Uterus (tissue), 4 donors: ENCODE results near the gene FOXC1. TPM values are rescaled to one million over a fixed set of nuclear protein-coding genes. Genes with fewer than 3 reads are reported as not detected.

Source experiments
- DNase-seq, 2 donors: peaks; one replicate each; pipeline ENCODE4 v3.0.0-alpha.2; 2019 to 2020
- H3K27ac ChIP-seq, 2 donors: fragments of 200-600 bp; sonication (generic); 1 replicate in 1 of 2; 2 replicates in 1 of 2; pipeline ENCODE4 v1.5.1; 2016 to 2018
- H3K27me3 ChIP-seq, 2 donors: fragments of 200-600 bp; sonication (generic); one replicate each; pipeline ENCODE4 v1.5.1; 2018 to 2019; ENCODE audit warnings: control low read depth in 1 of 2
- H3K36me3 ChIP-seq, 2 donors: fragments of 200-600 bp; sonication (generic); one replicate each; pipeline ENCODE4 v1.5.1; 2019; ENCODE audit warnings: control low read depth in 1 of 2
- H3K4me1 ChIP-seq, 2 donors: fragments of 200-600 bp; sonication (generic); one replicate each; pipeline ENCODE4 v1.5.1; 2018 to 2019; ENCODE audit warnings: control low read depth in 1 of 2
- H3K4me3 ChIP-seq, 2 donors: fragments of 200-600 bp; sonication (generic); 1 replicate in 1 of 2; 2 replicates in 1 of 2; pipeline ENCODE4 v1.5.1; 2018 to 2019; ENCODE audit warnings: mild to moderate bottlenecking in 1 of 2
- H3K9me3 ChIP-seq, 2 donors: fragments of 200-600 bp; sonication (generic); one replicate each; pipeline ENCODE4 v1.5.1; 2019; ENCODE audit warnings: control low read depth in 1 of 2
- POLR2A ChIP-seq, 2 donors: fragments of 450-650 bp; IDR thresholded peaks; one replicate each; pipeline ENCODE4 v1.6.1; 2016; ENCODE audit warnings: antibody characterized with exemption in 2 of 2, mild to moderate bottlenecking in 1 of 2, moderate library complexity in 1 of 2
- intact Hi-C: fragments of 100-400 bp; cut with DNase I; formaldehyde crosslinking; loops from one replicate; pipeline ENCODE4 v1.15.1; 2023; ENCODE audit warnings: low total_unique reads
- total RNA-seq, 4 donors: library from RNA; depleted of rRNA in 3 of 4; stranded (reverse); fragments of >200 nt in 3 of 4; gene quantifications; one replicate each; pipeline versions ENCODE4 v1.1.0 to v1.2.4, GENCODE V29; 2014 to 2023
- TF ChIP-seq, protein P1 (sequence below), 4 experiments: fragments of 200-600 bp in 2 of 4; fragments of 450-650 bp in 2 of 4; sonication (generic) in 2 of 4; IDR thresholded peaks; one replicate each; pipeline ENCODE4 v1.5.1; 2016 to 2019; ENCODE audit warnings: antibody characterized with exemption in 4 of 4, mild to moderate bottlenecking in 2 of 4, moderate library complexity in 1 of 4
- donor health status: DM: yes; HTN: yes; CAD: no.

FOXC1 gene
- total RNA-seq, 4 donors from 2014 or later, result 1.8 to 15.2 (median 5.1) TPM

GRCh38 chr6:1591926-1592325 lies 17.8 kb upstream of the FOXC1 start:
- Histone ChIP-seq H3K9me3 (no peaks in the 10 kb centered on the region), H3K36me3 (no peaks in the 10 kb centered on the region), H3K4me3 (no peak overlapping the region), H3K27ac (no peak overlapping the region), H3K27me3 (peaks cover 0 to 8% of the 10 kb centered on the region in 2 donors), H3K4me1 (no peaks in the 10 kb centered on the region)
- intact Hi-C loops, result loop anchor here (10.0 kb wide), 1 partner anchor 1153 kb away; no protein-coding TSS in a partner anchor
- no peak for DNase-seq
- TF ChIP-seq POLR2A (IDR thresholded peaks at IDR 0.05), result no peak
- TF ChIP-seq, protein P1, sequence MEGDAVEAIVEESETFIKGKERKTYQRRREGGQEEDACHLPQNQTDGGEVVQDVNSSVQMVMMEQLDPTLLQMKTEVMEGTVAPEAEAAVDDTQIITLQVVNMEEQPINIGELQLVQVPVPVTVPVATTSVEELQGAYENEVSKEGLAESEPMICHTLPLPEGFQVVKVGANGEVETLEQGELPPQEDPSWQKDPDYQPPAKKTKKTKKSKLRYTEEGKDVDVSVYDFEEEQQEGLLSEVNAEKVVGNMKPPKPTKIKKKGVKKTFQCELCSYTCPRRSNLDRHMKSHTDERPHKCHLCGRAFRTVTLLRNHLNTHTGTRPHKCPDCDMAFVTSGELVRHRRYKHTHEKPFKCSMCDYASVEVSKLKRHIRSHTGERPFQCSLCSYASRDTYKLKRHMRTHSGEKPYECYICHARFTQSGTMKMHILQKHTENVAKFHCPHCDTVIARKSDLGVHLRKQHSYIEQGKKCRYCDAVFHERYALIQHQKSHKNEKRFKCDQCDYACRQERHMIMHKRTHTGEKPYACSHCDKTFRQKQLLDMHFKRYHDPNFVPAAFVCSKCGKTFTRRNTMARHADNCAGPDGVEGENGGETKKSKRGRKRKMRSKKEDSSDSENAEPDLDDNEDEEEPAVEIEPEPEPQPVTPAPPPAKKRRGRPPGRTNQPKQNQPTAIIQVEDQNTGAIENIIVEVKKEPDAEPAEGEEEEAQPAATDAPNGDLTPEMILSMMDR (IDR thresholded peaks at IDR 0.05), result no peak

- no peak for DNase-seq
- Histone ChIP-seq H3K27ac (no peak overlapping the region), H3K36me3 (no peaks in the 10 kb centered on the region)
Observed at GRCh38 chr6:1592852-1593251, 16.9 kb upstream of the FOXC1 start.

GRCh38 chr6:1593286-1593957 lies 16.3 kb upstream of the FOXC1 start:
- Histone ChIP-seq H3K27me3 (peaks cover 0 to 8% of the 10 kb centered on the region in 2 donors), H3K4me1 (no peaks in the 10 kb centered on the region), H3K36me3 (no peaks in the 10 kb centered on the region), H3K9me3 (no peaks in the 10 kb centered on the region), H3K27ac (no peak overlapping the region), H3K4me3 (no peak overlapping the region)
- TF ChIP-seq, protein P1 (IDR thresholded peaks at IDR 0.05), result no peak
- TF ChIP-seq POLR2A (IDR thresholded peaks at IDR 0.05), result no peak
- intact Hi-C loops, result loop anchor here (10.0 kb wide), 1 partner anchor 1151 kb away; no protein-coding TSS in a partner anchor
- DNase-seq, result no peak

More at GRCh38 chr6:1592852-1593251, 16.9 kb upstream of the FOXC1 start:
- Histone ChIP-seq H3K4me1 (no peaks in the 10 kb centered on the region), H3K4me3 (no peak overlapping the region), H3K27me3 (peaks cover 0 to 8% of the 10 kb centered on the region in 2 donors), H3K9me3 (no peaks in the 10 kb centered on the region)
- intact Hi-C loops, result loop anchor here (10.0 kb wide), 1 partner anchor 1152 kb away; no protein-coding TSS in a partner anchor
- no peak for TF ChIP-seq POLR2A (IDR thresholded peaks at IDR 0.05)
- TF ChIP-seq, protein P1 (IDR thresholded peaks at IDR 0.05), result no peak

DNA sequence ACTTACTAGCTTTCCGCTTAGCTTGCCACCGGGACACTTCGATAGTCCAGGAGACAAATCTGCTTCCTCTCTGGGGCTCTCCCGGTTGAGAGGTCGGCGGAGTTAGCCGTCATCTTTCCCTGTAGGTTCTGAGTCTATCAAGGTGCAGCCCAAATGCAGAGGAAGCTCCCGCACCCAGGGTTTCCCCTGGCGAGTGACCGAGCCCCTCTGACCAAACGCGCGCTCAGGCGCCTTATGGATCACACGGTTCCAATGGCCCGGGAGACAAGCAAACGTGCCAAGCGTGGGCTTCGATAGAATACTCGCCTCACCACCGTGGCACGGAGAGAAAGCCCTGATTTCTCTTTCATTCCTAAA lies 15.8 kb upstream of the FOXC1 start:
- Histone ChIP-seq H3K4me1 (no peaks in the 10 kb centered on the region), H3K27ac (no peak overlapping the region), H3K4me3 (no peak overlapping the region), H3K36me3 (no peaks in the 10 kb centered on the region), H3K27me3 (peaks cover 0 to 8% of the 10 kb centered on the region in 2 donors), H3K9me3 (no peaks in the 10 kb centered on the region)
- intact Hi-C loops, result loop anchor here (10.0 kb wide), 1 partner anchor 1151 kb away; no protein-coding TSS in a partner anchor
- TF ChIP-seq, protein P1 (IDR thresholded peaks at IDR 0.05), result no peak
- TF ChIP-seq POLR2A (IDR thresholded peaks at IDR 0.05), result no peak
- DNase-seq, result no peak

- Histone ChIP-seq H3K27ac (no peak overlapping the region), H3K36me3 (no peaks in the 10 kb centered on the region), H3K9me3 (no peaks in the 10 kb centered on the region), H3K27me3 (peaks cover 0 to 8% of the 10 kb centered on the region in 2 donors), H3K4me1 (no peaks in the 10 kb centered on the region), H3K4me3 (no peak overlapping the region)
- TF ChIP-seq, protein P1 (IDR thresholded peaks at IDR 0.05), result no peak
- TF ChIP-seq POLR2A (IDR thresholded peaks at IDR 0.05), result no peak
- intact Hi-C loops, result loop anchor here (10.0 kb wide), 1 partner anchor 1150 kb away; no protein-coding TSS in a partner anchor
- DNase-seq, result no peak
Observed at GRCh38 chr6:1594445-1595200, 15.1 kb upstream of the FOXC1 start.
